HCT116 (cell line): ENCODE results near the gene HDAC5. TPM values are rescaled to one million over a fixed set of nuclear protein-coding genes. Genes with fewer than 3 reads are reported as not detected.

Experiments
- ATAC-seq: fragments of 200-7000 bp; cut with Tn5 transposase; 2 replicates; pipeline ENCODE4 v1.9.1; 2020; ENCODE audit warnings: mild to moderate bottlenecking, moderate library complexity
- BruUV-seq: library from RNA; stranded (reverse); fragments of 400-500 nt; replicated peaks from 2 replicates; lab custom pipeline; 2021; lab: Mats Ljungman, UMichigan
- CTCF ChIA-PET: fragments of 300-600 bp; sonication (Branson Sonifier 250); formaldehyde crosslinking; loops from one replicate; lab custom pipeline; 2021; ENCODE audit warnings: antibody characterized with exemption; lab: Charles Lee
- POLR2A ChIA-PET: fragments of 300-600, 350-600 bp; sonication (Branson Sonifier 250); formaldehyde crosslinking; loops from one replicate; lab custom pipeline; 2021; ENCODE audit warnings: antibody characterized with exemption; lab: Charles Lee
- RAD21 ChIA-PET, 2 experiments: fragments of 300-600 bp; sonication (Branson Sonifier 250); formaldehyde crosslinking; loops; one replicate each; lab custom pipeline; 2023; ENCODE audit warnings: low total read pairs in 2 of 2; ENCODE audit not compliant: uncharacterized antibody in 2 of 2, unreplicated experiment in 2 of 2, low non-redundant PET in 1 of 2; lab: Charles Lee
- DNase-seq: peaks from one replicate; pipeline ENCODE4 v3.0.0-alpha.2; 2010; ENCODE audit warnings: low read depth, low spot score
- H2AFZ ChIP-seq: fragments of 200-600 bp; shearing (Covaris generic), sonication (generic); 2 replicates; pipeline ENCODE4 v1.6.1; 2017; ENCODE audit warnings: low read depth, mixed run types, mixed read lengths, antibody characterized with exemption, low read length; ENCODE audit not compliant: poor library complexity, severe bottlenecking
- H3K27ac ChIP-seq: 2 replicates; pipeline ENCODE4 v1.5.1; 2012; ENCODE audit warnings: low read depth, low read length
- H3K27me3 ChIP-seq: fragments of 200-600 bp; sonication (generic); 2 replicates; pipeline ENCODE4 v1.6.1; 2016; ENCODE audit warnings: mixed run types, low read length, mixed read lengths; ENCODE audit not compliant: insufficient read depth
- H3K36me3 ChIP-seq, 2 experiments: fragments of 200-500 bp in 1 of 2; fragments of 200-600 bp in 1 of 2; sonication (Bioruptor generic) in 1 of 2; sonication (generic) in 1 of 2; 2 replicates each; pipeline versions ENCODE4 v1.5.1 to v1.6.1; 2014 to 2016; ENCODE audit warnings: low read length in 2 of 2, inconsistent platforms in 1 of 2, mixed read lengths in 1 of 2, mixed run types in 1 of 2; ENCODE audit not compliant: insufficient read depth in 2 of 2, control insufficient read depth in 1 of 2
- H3K4me1 ChIP-seq, 2 experiments: fragments of 200-600 bp in 1 of 2; sonication (generic) in 1 of 2; 2 replicates each; pipeline versions ENCODE4 v1.5.1 to v1.6.1; 2012 to 2017; ENCODE audit warnings: low read length in 2 of 2, inconsistent platforms in 1 of 2, mild to moderate bottlenecking in 1 of 2, mixed read lengths in 1 of 2, mixed run types in 1 of 2, moderate library complexity in 1 of 2; ENCODE audit not compliant: insufficient read depth in 2 of 2, control insufficient read depth in 1 of 2
- H3K4me2 ChIP-seq: fragments of 200-600 bp; sonication (generic); 2 replicates; pipeline ENCODE4 v1.6.1; 2017; ENCODE audit warnings: mixed run types, low read length, mixed read lengths
- H3K4me3 ChIP-seq, 2 experiments: fragments of 200-600 bp in 1 of 2; sonication (generic) in 1 of 2; replicated peaks in 1 of 2; 2 replicates each; pipeline ENCODE4 v1.5.1; 2011 to 2016; ENCODE audit warnings: low read length in 2 of 2, control low read depth in 1 of 2, low read depth in 1 of 2, mild to moderate bottlenecking in 1 of 2, mixed read lengths in 1 of 2, mixed run types in 1 of 2
- H3K79me2 ChIP-seq: fragments of 200-600 bp; sonication (generic); 2 replicates; pipeline ENCODE4 v1.6.1; 2017; ENCODE audit warnings: mild to moderate bottlenecking, mixed run types, low read length, moderate library complexity, mixed read lengths; ENCODE audit not compliant: insufficient read depth
- H3K9ac ChIP-seq: fragments of 200-600 bp; sonication (generic); 2 replicates; pipeline ENCODE4 v1.6.1; 2016; ENCODE audit warnings: low read length, mixed read lengths
- H3K9me2 ChIP-seq: fragments of 200-600 bp; sonication (generic), shearing (Covaris generic); 2 replicates; pipeline ENCODE4 v1.6.1; 2017; ENCODE audit warnings: mixed run types, mild to moderate bottlenecking, moderate library complexity; ENCODE audit not compliant: insufficient read depth
- H3K9me3 ChIP-seq, 2 experiments: fragments of 200-500 bp in 1 of 2; fragments of 200-600 bp in 1 of 2; sonication (Bioruptor generic) in 1 of 2; sonication (generic) in 1 of 2; 2 replicates each; pipeline ENCODE4 v1.6.1; 2014 to 2017; ENCODE audit warnings: low read length in 2 of 2, mixed read lengths in 2 of 2, inconsistent platforms in 1 of 2, low read depth in 1 of 2, mild to moderate bottlenecking in 1 of 2, mixed run types in 1 of 2, moderate library complexity in 1 of 2; ENCODE audit not compliant: control insufficient read depth in 1 of 2, insufficient read depth in 1 of 2
- H4K20me1 ChIP-seq: fragments of 200-600 bp; sonication (generic), shearing (Covaris generic); 2 replicates; pipeline ENCODE4 v1.6.1; 2017; ENCODE audit warnings: mixed run types, mild to moderate bottlenecking, moderate library complexity; ENCODE audit not compliant: insufficient read depth
- ATF3 ChIP-seq: IDR thresholded peaks from 2 replicates; pipeline ENCODE4 v1.6.1; 2012
- CBX3 ChIP-seq: IDR thresholded peaks from 2 replicates; pipeline ENCODE4 v1.6.1; 2012; ENCODE audit warnings: low read depth
- CEBPB ChIP-seq: IDR thresholded peaks from 2 replicates; pipeline ENCODE4 v1.6.1; 2012; ENCODE audit warnings: low read depth
- CTCF ChIP-seq, 3 experiments: fragments of 200-600 bp in 1 of 3; sonication (generic) in 1 of 3; IDR thresholded peaks in 2 of 3; conservative IDR thresholded peaks in 1 of 3; 2 replicates each; pipeline ENCODE4 v1.5.1; 2012 to 2017; ENCODE audit warnings: low read depth in 2 of 3, low read length in 2 of 3, antibody characterized with exemption in 1 of 3, borderline replicate concordance in 1 of 3, control low read depth in 1 of 3, mild to moderate bottlenecking in 1 of 3, mixed read lengths in 1 of 3, mixed run types in 1 of 3, moderate library complexity in 1 of 3; ENCODE audit not compliant: insufficient read depth in 1 of 3
- EGR1 ChIP-seq: IDR thresholded peaks from 2 replicates; pipeline ENCODE4 v1.6.1; 2012; ENCODE audit warnings: low read depth
- ELF1 ChIP-seq: IDR thresholded peaks from 2 replicates; pipeline ENCODE4 v1.6.1; 2012; ENCODE audit warnings: low read depth, borderline replicate concordance
- EZH2 ChIP-seq: fragments of 200-600 bp; sonication (generic); IDR thresholded peaks from 2 replicates; pipeline ENCODE4 v1.6.1; 2017; ENCODE audit warnings: antibody characterized with exemption, mixed run types
- FOSL1 ChIP-seq: IDR thresholded peaks from 2 replicates; pipeline ENCODE4 v1.6.1; 2012; ENCODE audit warnings: low read depth
- JUND ChIP-seq: IDR thresholded peaks from 2 replicates; pipeline ENCODE4 v1.6.1; 2012
- MAX ChIP-seq: IDR thresholded peaks from 2 replicates; pipeline ENCODE4 v1.6.1; 2012
- POLR2A ChIP-seq: IDR thresholded peaks from 2 replicates; pipeline ENCODE4 v1.7.0; 2011; ENCODE audit warnings: borderline replicate concordance; ENCODE audit not compliant: insufficient read depth, insufficient read length; ENCODE audit errors: extremely low read depth
- POLR2AphosphoS5 ChIP-seq: IDR thresholded peaks from 2 replicates; pipeline ENCODE4 v1.6.1; 2011; ENCODE audit warnings: mild to moderate bottlenecking, low read depth, low read length, moderate library complexity
- RAD21 ChIP-seq: IDR thresholded peaks from 2 replicates; pipeline ENCODE4 v1.6.1; 2012; ENCODE audit warnings: low read depth, mild to moderate bottlenecking
- REST ChIP-seq: IDR thresholded peaks from 2 replicates; pipeline ENCODE4 v1.6.1; 2012; ENCODE audit warnings: low read depth
- SIN3A ChIP-seq: IDR thresholded peaks from 2 replicates; pipeline ENCODE4 v1.6.1; 2012; ENCODE audit warnings: low read depth
- SP1 ChIP-seq: IDR thresholded peaks from 2 replicates; pipeline ENCODE4 v1.6.1; 2012; ENCODE audit warnings: low read depth
- SRF ChIP-seq: IDR thresholded peaks from 2 replicates; pipeline ENCODE4 v1.6.1; 2012; ENCODE audit warnings: low read depth
- YY1 ChIP-seq: IDR thresholded peaks from 2 replicates; pipeline ENCODE4 v1.6.1; 2011; ENCODE audit warnings: low read length, low read depth, moderate library complexity, mild to moderate bottlenecking; ENCODE audit not compliant: insufficient replicate concordance; ENCODE audit errors: extremely low read depth
- ZFX ChIP-seq: fragments of 450-650 bp; IDR thresholded peaks from 2 replicates; pipeline ENCODE4 v1.6.1; 2017
- ZNF274 ChIP-seq: fragments of 200-500 bp; sonication (Bioruptor generic); IDR thresholded peaks from 2 replicates; pipeline ENCODE4 v1.6.1; 2014; ENCODE audit warnings: mild to moderate bottlenecking, low read depth, low read length, inconsistent platforms
- intact Hi-C: fragments of 100-400 bp; cut with micrococcal nuclease; formaldehyde crosslinking; loops from 2 replicates; pipeline ENCODE4 v1.10.0; 2022
- total RNA-seq: library from RNA; stranded (reverse); gene quantifications from one replicate; pipeline ENCODE4 v1.2.1, GENCODE V29; 2021; ENCODE audit not compliant: unreplicated experiment

HDAC5 gene
- total RNA-seq, 1 experiment from 2014 or later = 32.9 TPM

GRCh38 chr17:44078412-44078811 lies 45.0 kb downstream of the HDAC5 start:
- CTCF ChIA-PET = no interaction called here
- Histone ChIP-seq H3K4me3 (no peak overlapping the region), H3K27me3 (no peaks in the 10 kb centered on the region), H2AFZ (no peak overlapping the region), H3K9ac (no peak overlapping the region), H3K27ac (no peak overlapping the region), H3K4me1 (peaks cover 9 to 18% of the 10 kb centered on the region in 2 experiments), H3K4me2 (no peak overlapping the region), H3K79me2 (no peaks in the 10 kb centered on the region), H3K9me2 (no peaks in the 10 kb centered on the region), H4K20me1 (no peaks in the 10 kb centered on the region), H3K36me3 (peaks cover 10 to 15% of the 10 kb centered on the region in 2 experiments; a peak in 2 of 4 replicates), H3K9me3 (no peaks in the 10 kb centered on the region)
- RAD21 ChIA-PET = no interaction called here
- TF ChIP-seq MAX (no peak), SRF (no peak), POLR2A (no peak), CEBPB (no peak), CTCF (IDR thresholded peaks at IDR 0.05 in 2 of 3, conservative IDR thresholded peaks at IDR 0.05 in 1 of 3; ENCODE audit: borderline replicate concordance in 1 of 3, insufficient read depth in 1 of 3, low read depth in 2 of 3, low read length in 2 of 3) (no peak), POLR2AphosphoS5 (no peak; the same call in 1 of the 2 replicates), EGR1 (no peak), ZNF274 (no peak), RAD21 (no peak), ZFX (no peak), EZH2 (no peak), JUND (no peak), ATF3 (no peak), FOSL1 (no peak), CBX3 (no peak), REST (no peak), ELF1 (no peak), SP1 (no peak), SIN3A (no peak), YY1 (no peak)
- no TSS peak for BruUV-seq
- no peak for ATAC-seq
- intact Hi-C loops = no loop called here
- no peak for DNase-seq
- POLR2A ChIA-PET = no interaction called here
